ENCODE data around the gene CISD2.

CISD2 gene

GRCh38 chr4:102825261-102826091 is 43.3 kb upstream of the CISD2 start:
- H3K27me3 ChIP-seq: no peaks in the 10 kb centered on the region
- TF ChIP-seq, protein P1, sequence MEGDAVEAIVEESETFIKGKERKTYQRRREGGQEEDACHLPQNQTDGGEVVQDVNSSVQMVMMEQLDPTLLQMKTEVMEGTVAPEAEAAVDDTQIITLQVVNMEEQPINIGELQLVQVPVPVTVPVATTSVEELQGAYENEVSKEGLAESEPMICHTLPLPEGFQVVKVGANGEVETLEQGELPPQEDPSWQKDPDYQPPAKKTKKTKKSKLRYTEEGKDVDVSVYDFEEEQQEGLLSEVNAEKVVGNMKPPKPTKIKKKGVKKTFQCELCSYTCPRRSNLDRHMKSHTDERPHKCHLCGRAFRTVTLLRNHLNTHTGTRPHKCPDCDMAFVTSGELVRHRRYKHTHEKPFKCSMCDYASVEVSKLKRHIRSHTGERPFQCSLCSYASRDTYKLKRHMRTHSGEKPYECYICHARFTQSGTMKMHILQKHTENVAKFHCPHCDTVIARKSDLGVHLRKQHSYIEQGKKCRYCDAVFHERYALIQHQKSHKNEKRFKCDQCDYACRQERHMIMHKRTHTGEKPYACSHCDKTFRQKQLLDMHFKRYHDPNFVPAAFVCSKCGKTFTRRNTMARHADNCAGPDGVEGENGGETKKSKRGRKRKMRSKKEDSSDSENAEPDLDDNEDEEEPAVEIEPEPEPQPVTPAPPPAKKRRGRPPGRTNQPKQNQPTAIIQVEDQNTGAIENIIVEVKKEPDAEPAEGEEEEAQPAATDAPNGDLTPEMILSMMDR (IDR thresholded peaks at IDR 0.05; ENCODE audit: low read depth, low read length): no peak
- DNase-seq: peak; percentile 27
- H3K9me3 ChIP-seq: no peaks in the 10 kb centered on the region
- H3K4me1 ChIP-seq: no peaks in the 10 kb centered on the region
- peaks cover 42% of the 10 kb centered on the region for H3K36me3 ChIP-seq
- H3K4me3 ChIP-seq (ENCODE audit: low read depth, low read length): peak overlapping the region; percentile 91

- peak overlapping the region; percentile 91 for H3K4me3 ChIP-seq (ENCODE audit: low read depth, low read length)
- no peak for DNase-seq
- no peaks in the 10 kb centered on the region for H3K4me1 ChIP-seq
- H3K36me3 ChIP-seq: peaks cover 38% of the 10 kb centered on the region
- no peaks in the 10 kb centered on the region for H3K9me3 ChIP-seq
- no peaks in the 10 kb centered on the region for H3K27me3 ChIP-seq
- TF ChIP-seq, protein P1 (IDR thresholded peaks at IDR 0.05; ENCODE audit: low read depth, low read length): no peak
Observed at GRCh38 chr4:102826105-102826889, 42.5 kb upstream of the CISD2 start.

DNA sequence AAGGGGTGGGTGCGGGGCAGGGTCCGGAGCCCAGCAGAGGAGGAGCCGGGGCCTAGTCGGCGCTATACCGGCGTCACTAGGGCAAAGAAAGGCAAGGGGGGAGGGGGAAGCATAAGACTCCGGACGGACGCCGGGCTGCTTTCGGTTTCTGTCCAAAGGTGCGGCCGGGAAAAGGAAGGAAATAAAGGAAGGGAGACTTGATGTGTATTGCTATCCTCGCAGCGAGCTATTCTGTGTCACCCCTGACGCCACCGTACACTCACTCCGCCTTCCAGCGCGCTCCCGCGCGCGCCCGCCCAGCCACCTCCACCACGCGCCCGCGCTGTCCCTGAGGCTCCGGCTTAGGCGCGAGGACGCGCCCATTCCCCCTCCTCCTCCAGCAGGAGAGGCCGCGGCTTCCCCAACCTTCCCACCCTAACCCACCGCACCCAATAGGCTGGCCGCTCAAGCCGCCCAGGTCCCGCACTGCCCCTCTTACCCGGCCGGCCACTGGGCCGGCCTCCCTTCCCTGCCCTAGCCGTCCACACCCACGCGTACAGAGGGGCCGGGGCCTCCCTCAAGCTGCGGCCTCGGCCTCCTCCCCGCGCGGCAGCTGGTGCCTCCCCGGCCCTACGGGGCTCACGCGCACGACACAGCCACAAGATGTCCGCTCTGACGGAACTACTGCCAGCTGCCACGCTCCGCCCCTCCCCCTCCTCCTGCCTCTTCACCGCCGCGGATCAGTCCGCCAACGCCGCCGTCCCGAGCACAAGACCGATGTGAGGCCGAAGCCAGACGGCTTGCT is 41.7 kb upstream of the CISD2 start, which contains the start of gene UBE2D3:
TSS of gene UBE2D3 (minus strand) at position 662 of the 784 bp plus-strand sequence. CDS start 1,043 bp downstream, outside the sequence.
- Histone ChIP-seq H3K4me1 (no peaks in the 10 kb centered on the region), H3K4me3 (ENCODE audit: low read depth, low read length) (peak within 1 kb of the TSS; percentile 91), H3K27me3 (no peaks in the 10 kb centered on the region), H3K36me3 (peaks cover 32% of the 10 kb centered on the region), H3K9me3 (no peaks in the 10 kb centered on the region)
- TF ChIP-seq, protein P1 (IDR thresholded peaks at IDR 0.05; ENCODE audit: low read depth, low read length): no peak
- DNase-seq: peak; percentile 93

DNA sequence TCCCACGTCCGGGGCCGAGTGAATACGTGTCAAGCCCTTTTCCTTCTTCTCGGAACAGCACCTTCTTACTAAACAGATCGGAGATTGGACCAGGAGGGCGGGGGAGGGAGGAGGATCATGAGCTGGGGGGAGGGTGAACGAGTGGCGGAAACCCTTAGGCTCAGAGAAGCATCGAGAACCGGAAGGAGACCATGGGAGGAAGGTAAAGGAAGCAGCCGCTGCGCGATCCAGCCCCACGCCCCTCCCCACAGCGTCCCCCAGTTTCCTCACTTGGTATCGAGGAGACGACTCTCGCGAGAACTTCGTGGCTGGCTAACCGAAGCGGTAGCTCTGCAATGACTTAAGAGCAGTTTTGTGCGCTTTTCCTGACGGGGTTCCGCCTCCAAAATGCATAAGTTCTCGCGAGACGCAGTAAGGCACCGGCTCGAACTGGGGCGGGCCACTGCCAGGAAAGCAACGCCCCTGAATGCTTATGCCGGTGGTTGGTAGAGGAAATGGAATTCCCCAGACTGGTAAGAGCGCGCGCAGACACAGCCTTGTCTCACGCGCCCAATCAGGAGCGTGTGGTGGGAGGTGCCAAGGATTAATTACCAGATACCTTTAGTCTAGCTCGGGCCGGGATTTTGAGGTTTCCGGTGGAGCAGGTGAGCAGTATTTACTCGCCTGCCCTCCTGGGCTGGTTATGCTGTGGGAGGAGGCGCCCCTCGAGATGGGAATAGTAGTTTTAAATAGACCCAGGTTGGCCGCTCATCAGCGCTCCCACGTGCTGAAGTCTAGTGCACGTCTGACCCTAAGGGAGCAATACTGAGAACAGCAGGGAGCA is 40.9 kb upstream of the CISD2 start:
- DNase-seq: peak; percentile 99
- Histone ChIP-seq H3K4me1 (no peaks in the 10 kb centered on the region), H3K4me3 (ENCODE audit: low read depth, low read length) (peak overlapping the region; percentile 91), H3K36me3 (peaks cover 24% of the 10 kb centered on the region), H3K27me3 (no peaks in the 10 kb centered on the region), H3K9me3 (no peaks in the 10 kb centered on the region)
- TF ChIP-seq, protein P1 (IDR thresholded peaks at IDR 0.05; ENCODE audit: low read depth, low read length): peak; percentile 17; the same call in 1 of the 2 replicates

DNA sequence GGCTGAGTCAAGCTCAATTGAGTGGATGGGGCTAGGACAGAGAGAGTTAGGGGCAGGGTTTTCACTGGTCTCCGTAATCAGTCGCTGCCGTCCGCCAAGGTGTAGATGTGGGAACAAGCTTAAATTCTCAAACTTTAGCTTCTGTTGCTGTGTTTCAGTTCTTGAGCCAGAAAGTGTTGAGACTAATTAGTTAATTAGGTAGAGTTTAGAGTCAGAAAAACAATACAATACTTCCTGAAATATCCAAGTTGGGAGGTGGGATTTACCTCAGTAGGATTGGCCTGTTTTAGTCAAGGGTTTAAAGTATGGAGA is 40.3 kb upstream of the CISD2 start:
- Histone ChIP-seq H3K9me3 (no peaks in the 10 kb centered on the region), H3K4me1 (no peaks in the 10 kb centered on the region), H3K4me3 (ENCODE audit: low read depth, low read length) (peak overlapping the region; percentile 91), H3K27me3 (no peaks in the 10 kb centered on the region), H3K36me3 (peaks cover 23% of the 10 kb centered on the region)
- no peak for DNase-seq
- TF ChIP-seq, protein P1 (IDR thresholded peaks at IDR 0.05; ENCODE audit: low read depth, low read length): no peak; the same call in 1 of the 2 replicates
